HFF-Myc (cell line): ENCODE measurements around the gene C11orf54.
"Not testable (repeated sequence)": the region's sequence is repeated elsewhere in the genome, so short reads cannot be mapped to it uniquely, and the experiment has no call there.

Experiments used
- DNase-seq: peaks from one replicate; pipeline ENCODE4 v3.0.0-alpha.2; 2011; ENCODE audit warnings: low read depth; ENCODE audit errors: extremely low read depth
- H3K4me3 ChIP-seq: replicated peaks from 2 replicates; pipeline ENCODE4 v1.5.1; 2011; ENCODE audit warnings: low read depth, mild to moderate bottlenecking, control low read depth, low read length
- TF ChIP-seq, protein P1 (sequence below): IDR thresholded peaks from 2 replicates; pipeline ENCODE4 v1.5.1; 2012; ENCODE audit warnings: mild to moderate bottlenecking, low read depth, low read length, control low read depth; ENCODE audit errors: missing control alignments

Gene C11orf54

DNA sequence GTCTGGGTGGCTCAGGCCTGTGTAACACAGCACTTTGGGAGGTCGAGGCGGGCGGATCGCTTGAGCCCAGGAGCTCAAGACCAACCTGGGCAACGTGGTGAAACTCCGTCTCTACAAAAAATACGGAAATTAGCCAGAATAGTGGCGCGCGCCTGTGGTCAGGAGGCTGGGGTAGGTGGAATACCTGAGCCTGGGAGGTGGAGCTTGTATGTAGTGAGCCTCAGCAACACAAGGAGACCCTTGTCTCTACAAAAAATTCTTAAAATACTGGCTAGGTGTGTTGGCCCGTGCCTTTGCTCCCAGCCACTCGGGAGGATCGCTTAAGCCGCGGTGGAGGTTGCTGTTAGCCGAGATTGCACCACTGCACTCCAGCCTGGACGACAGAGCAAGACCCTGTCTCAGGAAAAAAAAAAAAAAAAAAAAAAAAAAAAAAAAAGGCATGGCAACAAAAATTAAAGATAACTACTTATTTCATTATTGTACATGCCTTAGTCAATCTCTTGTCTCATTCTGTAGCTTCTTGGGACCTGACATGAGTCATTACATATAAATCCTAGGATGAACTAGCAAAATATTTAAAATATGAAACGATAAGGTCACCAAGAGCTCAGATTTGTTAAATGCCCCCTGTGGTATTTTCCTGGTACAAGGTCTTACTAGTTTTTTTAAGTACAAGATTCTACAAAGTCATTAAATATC is 1.3 kb upstream of the C11orf54 start:
- TF ChIP-seq, protein P1, sequence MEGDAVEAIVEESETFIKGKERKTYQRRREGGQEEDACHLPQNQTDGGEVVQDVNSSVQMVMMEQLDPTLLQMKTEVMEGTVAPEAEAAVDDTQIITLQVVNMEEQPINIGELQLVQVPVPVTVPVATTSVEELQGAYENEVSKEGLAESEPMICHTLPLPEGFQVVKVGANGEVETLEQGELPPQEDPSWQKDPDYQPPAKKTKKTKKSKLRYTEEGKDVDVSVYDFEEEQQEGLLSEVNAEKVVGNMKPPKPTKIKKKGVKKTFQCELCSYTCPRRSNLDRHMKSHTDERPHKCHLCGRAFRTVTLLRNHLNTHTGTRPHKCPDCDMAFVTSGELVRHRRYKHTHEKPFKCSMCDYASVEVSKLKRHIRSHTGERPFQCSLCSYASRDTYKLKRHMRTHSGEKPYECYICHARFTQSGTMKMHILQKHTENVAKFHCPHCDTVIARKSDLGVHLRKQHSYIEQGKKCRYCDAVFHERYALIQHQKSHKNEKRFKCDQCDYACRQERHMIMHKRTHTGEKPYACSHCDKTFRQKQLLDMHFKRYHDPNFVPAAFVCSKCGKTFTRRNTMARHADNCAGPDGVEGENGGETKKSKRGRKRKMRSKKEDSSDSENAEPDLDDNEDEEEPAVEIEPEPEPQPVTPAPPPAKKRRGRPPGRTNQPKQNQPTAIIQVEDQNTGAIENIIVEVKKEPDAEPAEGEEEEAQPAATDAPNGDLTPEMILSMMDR = no peak
- no peak for DNase-seq

DNA sequence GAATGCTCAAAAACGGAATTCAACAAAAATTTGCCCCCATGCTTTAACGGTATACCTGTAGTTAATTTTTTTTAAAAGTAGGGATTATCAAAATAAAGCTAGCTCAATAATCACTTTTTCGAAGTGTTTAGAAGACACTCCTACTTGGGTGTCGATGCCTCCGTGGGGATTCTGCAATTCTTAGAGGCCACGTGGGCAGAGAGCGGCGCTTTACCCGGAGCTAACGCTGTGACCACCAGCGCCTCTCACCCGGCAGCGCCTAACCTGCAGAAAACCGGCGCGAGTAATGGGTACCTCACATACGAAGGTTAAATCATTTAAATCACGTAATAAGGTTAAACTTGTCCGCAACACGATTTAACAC is 760 bp upstream of the C11orf54 start:
- TF ChIP-seq, protein P1 = no peak
- DNase-seq = no peak
- peak overlapping the region; percentile 90 for H3K4me3 ChIP-seq

More for the DNA sequence above, 1.3 kb upstream of the C11orf54 start:
- H3K4me3 ChIP-seq = peak overlapping the region; percentile 90

DNA sequence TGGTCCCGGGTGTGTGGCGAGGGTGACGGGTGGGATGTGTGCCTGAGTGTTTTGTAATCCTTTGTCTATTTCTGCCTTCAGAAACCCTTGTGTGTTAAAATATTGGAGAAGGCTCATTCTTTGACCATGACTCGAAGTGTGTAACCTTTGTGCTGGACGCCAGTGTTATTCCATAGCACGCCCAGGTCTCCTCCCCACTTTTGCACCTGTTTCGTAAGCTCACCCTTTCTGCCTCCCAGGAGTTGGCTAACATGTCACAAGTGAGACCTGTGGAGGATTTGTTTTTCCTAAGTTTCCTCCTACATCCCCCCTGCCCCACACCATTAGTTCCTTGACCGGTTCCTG is 382 bp downstream of the C11orf54 start:
- TF ChIP-seq, protein P1 = no peak
- no peak for DNase-seq
- peak overlapping the region; percentile 90 for H3K4me3 ChIP-seq

DNA sequence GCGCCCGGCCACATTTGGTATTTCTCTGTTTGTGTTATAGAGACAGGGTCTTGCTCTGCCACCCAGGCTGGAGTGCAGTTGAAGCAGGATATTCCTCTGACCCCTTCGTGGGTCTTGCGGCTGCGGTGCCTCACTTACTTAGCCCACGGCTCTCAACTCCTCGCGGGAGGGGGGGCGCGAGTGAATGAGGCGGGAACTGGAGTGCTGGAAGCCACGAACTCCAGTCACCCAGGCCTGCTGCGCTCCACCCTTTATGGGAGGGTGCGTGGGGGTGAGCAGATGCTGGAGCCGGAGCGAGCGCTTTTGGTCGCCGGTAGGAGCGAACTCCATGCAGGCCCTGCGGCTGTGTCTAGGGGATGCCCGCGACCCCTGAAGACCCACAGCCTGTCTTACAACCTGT is 1.8 kb downstream of the C11orf54 start:
- no peak for DNase-seq
- TF ChIP-seq, protein P1 = no peak

DNA sequence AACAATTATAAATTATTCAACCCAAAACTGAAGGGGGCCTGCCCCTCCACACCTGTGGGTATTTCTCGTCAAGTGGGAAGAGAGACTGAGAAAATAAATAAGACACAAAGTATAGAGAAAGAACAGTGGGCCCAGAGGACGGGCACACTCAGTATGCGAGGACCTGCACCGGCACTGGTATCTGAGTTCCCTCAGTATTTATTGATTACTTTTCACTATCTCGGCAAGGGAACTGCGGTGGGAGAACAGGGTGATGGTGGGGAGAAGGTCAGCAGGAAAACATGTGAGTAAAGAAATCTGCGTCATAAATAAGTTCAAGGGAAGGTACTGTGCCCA is 3.2 kb downstream of the C11orf54 start:
- peak overlapping the region; percentile 25; the same call in 1 of the 2 replicates for H3K4me3 ChIP-seq
- TF ChIP-seq, protein P1 = no peak
- no peak for DNase-seq

More for the DNA sequence above, 1.8 kb downstream of the C11orf54 start:
- H3K4me3 ChIP-seq = no peak overlapping the region

DNA sequence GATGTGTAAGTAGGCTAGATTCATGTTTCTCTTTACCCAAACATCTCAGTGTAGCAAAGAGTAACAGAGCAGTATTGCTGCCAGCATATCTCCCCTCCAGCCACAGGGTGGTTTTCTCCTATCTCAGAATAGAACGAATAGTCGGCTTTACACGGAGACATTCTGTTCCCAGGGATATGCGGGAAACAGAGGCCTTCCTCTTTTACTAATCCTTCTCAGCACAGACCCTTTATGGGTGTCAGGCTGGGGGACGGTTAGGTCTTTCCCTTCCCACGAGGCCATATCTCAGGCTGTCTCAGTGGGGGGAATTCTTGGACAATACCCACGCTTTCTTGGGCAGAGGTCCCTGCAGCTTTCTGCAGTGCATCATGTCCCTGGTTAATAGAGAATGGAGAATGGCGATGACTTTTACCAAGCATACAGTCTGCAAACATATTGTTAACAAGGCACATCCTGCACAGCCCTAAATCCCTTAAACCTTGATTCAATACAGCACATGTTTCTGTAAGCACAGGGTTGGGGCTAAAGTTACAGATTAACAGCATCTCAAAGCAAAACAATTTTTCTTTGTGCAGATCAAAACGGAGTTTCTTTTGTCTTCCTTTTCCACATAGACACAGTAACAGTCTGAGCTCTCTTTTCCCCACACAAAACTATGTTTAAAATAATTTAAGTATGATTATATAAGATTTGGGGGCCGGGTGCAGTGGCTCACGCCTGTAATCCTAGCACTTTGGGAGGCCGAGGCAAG is 3.7 kb downstream of the C11orf54 start:
- peak overlapping the region; percentile 25 for H3K4me3 ChIP-seq
- DNase-seq = not testable (repeated sequence)

DNA sequence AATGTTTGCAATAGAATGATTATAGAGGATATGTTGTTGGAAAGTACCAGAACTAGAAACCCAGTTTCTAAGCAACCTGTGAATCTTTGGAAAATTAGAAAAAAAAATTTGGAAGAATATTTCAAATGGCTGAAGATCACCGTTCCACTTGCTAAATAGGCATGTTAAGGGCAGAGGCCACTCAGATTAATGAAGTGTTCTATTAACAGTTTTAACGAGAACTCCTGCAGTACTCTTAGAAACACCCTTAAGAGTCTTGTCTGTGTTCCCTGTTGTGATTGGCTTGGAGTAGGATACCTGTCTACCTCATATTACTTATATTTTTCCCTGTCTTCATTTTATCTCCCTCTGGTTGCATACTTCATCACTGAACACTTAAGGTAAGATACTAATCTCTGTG is 4.6 kb downstream of the C11orf54 start:
- no peak for DNase-seq
- H3K4me3 ChIP-seq = no peak overlapping the region
- TF ChIP-seq, protein P1 = no peak
